H9 (cell line): ENCODE data around the gene BHLHE41. TPM values are rescaled to one million over a fixed set of nuclear protein-coding genes. Genes with fewer than 3 reads are reported as not detected.

ENCODE experiments used
- DNase-seq: peaks from one replicate; pipeline ENCODE4 v3.0.0-alpha.2; 2017
- H2AFZ ChIP-seq: one replicate; pipeline ENCODE4 v1.6.1; 2013; ENCODE audit warnings: mild to moderate bottlenecking, low read length, control low read depth, moderate library complexity
- H2AK5ac ChIP-seq: 2 replicates; pipeline ENCODE4 v1.6.1; 2013; ENCODE audit warnings: low read length, control low read depth, mixed read lengths; ENCODE audit not compliant: insufficient read length
- H2BK120ac ChIP-seq: one replicate; pipeline ENCODE4 v1.6.1; 2013; ENCODE audit warnings: low read depth, mild to moderate bottlenecking, low read length, control low read depth, inconsistent platforms; ENCODE audit not compliant: poor library complexity, severe bottlenecking
- H2BK12ac ChIP-seq: 2 replicates; pipeline ENCODE4 v1.6.1; 2013; ENCODE audit warnings: low read length, control low read depth, mixed read lengths, low read depth; ENCODE audit not compliant: insufficient read length
- H2BK15ac ChIP-seq: 2 replicates; pipeline ENCODE4 v1.6.1; 2013; ENCODE audit warnings: low read depth, low read length, control low read depth
- H2BK20ac ChIP-seq: one replicate; pipeline ENCODE4 v1.6.1; 2013; ENCODE audit warnings: low read depth, mild to moderate bottlenecking, low read length, control low read depth, inconsistent platforms; ENCODE audit not compliant: poor library complexity, severe bottlenecking
- H2BK5ac ChIP-seq: 2 replicates; pipeline ENCODE4 v1.6.1; 2013; ENCODE audit warnings: low read length, control low read depth, mixed read lengths; ENCODE audit not compliant: insufficient read length
- H3K14ac ChIP-seq: 2 replicates; pipeline ENCODE4 v1.6.1; 2013; ENCODE audit warnings: low read length, control low read depth; ENCODE audit not compliant: insufficient read depth
- H3K18ac ChIP-seq: 2 replicates; pipeline ENCODE4 v1.6.1; 2013; ENCODE audit warnings: low read depth, mild to moderate bottlenecking, mixed read lengths, low read length, control low read depth; ENCODE audit not compliant: insufficient read length
- H3K23ac ChIP-seq: 2 replicates; pipeline ENCODE4 v1.6.1; 2013; ENCODE audit warnings: low read length, control low read depth, mixed read lengths, low read depth; ENCODE audit not compliant: insufficient read length
- H3K23me2 ChIP-seq: 2 replicates; pipeline ENCODE4 v1.6.1; 2013; ENCODE audit warnings: low read depth, mild to moderate bottlenecking, mixed read lengths, low read length, control low read depth; ENCODE audit not compliant: insufficient read length, poor library complexity, severe bottlenecking
- H3K27ac ChIP-seq: 2 replicates; pipeline ENCODE4 v1.5.1; 2013; ENCODE audit warnings: low read length, control low read depth, mixed read lengths, low read depth; ENCODE audit not compliant: insufficient read length
- H3K27me3 ChIP-seq: 2 replicates; pipeline ENCODE4 v1.6.1; 2013; ENCODE audit warnings: low read length, control low read depth, inconsistent platforms; ENCODE audit not compliant: insufficient read depth
- H3K4ac ChIP-seq: 2 replicates; pipeline ENCODE4 v1.6.1; 2013; ENCODE audit warnings: low read depth, mild to moderate bottlenecking, control low read depth, inconsistent platforms, low read length, moderate library complexity
- H3K4me1 ChIP-seq: 2 replicates; pipeline ENCODE4 v1.6.1; 2013; ENCODE audit warnings: low read length, control low read depth, inconsistent platforms; ENCODE audit not compliant: insufficient read depth
- H3K4me2 ChIP-seq: 2 replicates; pipeline ENCODE4 v1.6.1; 2013; ENCODE audit warnings: low read length, control low read depth, mixed read lengths; ENCODE audit not compliant: insufficient read length, insufficient read depth
- H3K56ac ChIP-seq: 2 replicates; pipeline ENCODE4 v1.6.1; 2013; ENCODE audit warnings: low read depth, mild to moderate bottlenecking, mixed read lengths, low read length, control low read depth; ENCODE audit not compliant: insufficient read length
- H3K79me1 ChIP-seq: 2 replicates; pipeline ENCODE4 v1.6.1; 2013; ENCODE audit warnings: low read depth, mild to moderate bottlenecking, moderate library complexity, low read length, control low read depth, inconsistent platforms; ENCODE audit not compliant: insufficient read depth, poor library complexity, severe bottlenecking
- H3K79me2 ChIP-seq: 2 replicates; pipeline ENCODE4 v1.6.1; 2013; ENCODE audit warnings: low read length, control low read depth, inconsistent platforms; ENCODE audit not compliant: insufficient read depth
- H3K9ac ChIP-seq: 2 replicates; pipeline ENCODE4 v1.6.1; 2013; ENCODE audit warnings: low read length, control low read depth, mixed read lengths; ENCODE audit not compliant: insufficient read length; ENCODE audit errors: extremely low read depth
- H3K9me3 ChIP-seq: one replicate; pipeline ENCODE4 v1.6.1; 2013; ENCODE audit warnings: low read depth, low read length, inconsistent platforms; ENCODE audit not compliant: control insufficient read depth
- H3T11ph ChIP-seq: one replicate; pipeline ENCODE4 v1.6.1; 2013; ENCODE audit warnings: mild to moderate bottlenecking, low read length, control low read depth, inconsistent platforms
- H4K20me1 ChIP-seq: one replicate; pipeline ENCODE4 v1.6.1; 2013; ENCODE audit not compliant: control insufficient read depth, insufficient read length, insufficient read depth
- H4K5ac ChIP-seq: 2 replicates; pipeline ENCODE4 v1.6.1; 2013; ENCODE audit warnings: low read depth, mild to moderate bottlenecking, mixed read lengths, low read length, control low read depth; ENCODE audit not compliant: insufficient read length
- H4K8ac ChIP-seq: replicated peaks from 2 replicates; pipeline ENCODE4 v1.6.1; 2013; ENCODE audit warnings: low read length, control low read depth, mixed read lengths, low read depth; ENCODE audit not compliant: insufficient read length
- H4K91ac ChIP-seq: 2 replicates; pipeline ENCODE4 v1.6.1; 2013; ENCODE audit warnings: low read depth, mild to moderate bottlenecking, moderate library complexity, mixed read lengths, low read length, control low read depth; ENCODE audit not compliant: insufficient read length
- H3K27ac Mint-ChIP-seq, 3 experiments: 2 replicates in 2 of 3; 3 replicates in 1 of 3; pipeline ENCODE4 v1.8.0; 2020 to 2021; ENCODE audit warnings: mixed read lengths in 3 of 3, mild to moderate bottlenecking in 1 of 3, moderate library complexity in 1 of 3
- H3K27me3 Mint-ChIP-seq: 2 replicates; pipeline ENCODE4 v1.8.0; 2021; ENCODE audit warnings: low read depth, mild to moderate bottlenecking, moderate library complexity, mixed read lengths
- H3K36me3 Mint-ChIP-seq, 3 experiments: 2 replicates in 2 of 3; 3 replicates in 1 of 3; pipeline ENCODE4 v1.8.0; 2020 to 2021; ENCODE audit warnings: low read depth in 3 of 3, mixed read lengths in 3 of 3; ENCODE audit not compliant: insufficient read depth in 1 of 3
- H3K4me1 Mint-ChIP-seq, 2 experiments: 2 replicates each; pipeline ENCODE4 v1.8.0; 2020; ENCODE audit warnings: mixed read lengths in 2 of 2
- H3K4me3 Mint-ChIP-seq, 2 experiments: 2 replicates in 1 of 2; 3 replicates in 1 of 2; pipeline ENCODE4 v1.8.0; 2020 to 2021; ENCODE audit warnings: mild to moderate bottlenecking in 2 of 2, mixed read lengths in 2 of 2, moderate library complexity in 1 of 2
- H3K9me3 Mint-ChIP-seq, 2 experiments: 2 replicates in 1 of 2; 3 replicates in 1 of 2; pipeline ENCODE4 v1.8.0; 2020; ENCODE audit warnings: mild to moderate bottlenecking in 2 of 2, mixed read lengths in 2 of 2, moderate library complexity in 1 of 2
- CTCF ChIP-seq: fragments of 200-600 bp; sonication (generic); conservative IDR thresholded peaks from 3 replicates; pipeline ENCODE4 v1.8.0; 2021; ENCODE audit warnings: antibody characterized with exemption, mild to moderate bottlenecking
- total RNA-seq: library from RNA; stranded (reverse); gene quantifications from 2 replicates; pipeline ENCODE4 v1.2.1, GENCODE V29; 2021

Gene BHLHE41
- total RNA-seq, 1 experiment from 2014 or later, result 0.33 TPM

- DNase-seq, result no peak
- Histone ChIP-seq H2AK5ac (no peak overlapping the region), H2AFZ (no peak overlapping the region)
Observed at GRCh38 chr12:26134540-26134939, 9.7 kb upstream of the BHLHE41 start.

More at GRCh38 chr12:26134540-26134939, 9.7 kb upstream of the BHLHE41 start:
- Histone ChIP-seq H3K27ac (no peak overlapping the region), H3T11ph (no peak overlapping the region), H4K91ac (no peak overlapping the region), H3K4ac (no peak overlapping the region), H3K27me3 (no peaks in the 10 kb centered on the region), H3K79me2 (no peaks in the 10 kb centered on the region), H3K14ac (no peak overlapping the region), H2BK15ac (no peak overlapping the region), H2BK5ac (no peak overlapping the region), H3K4me1 (peaks cover 3% of the 10 kb centered on the region; the same call in 1 of the 2 replicates), H3K56ac (no peak overlapping the region), H3K9me3 (no peaks in the 10 kb centered on the region), H4K8ac (no peak overlapping the region), H2BK120ac (no peak overlapping the region), H3K79me1 (no peaks in the 10 kb centered on the region), H3K4me2 (no peak overlapping the region), H2BK20ac (no peak overlapping the region), H3K23me2 (no peaks in the 10 kb centered on the region), H3K23ac (no peak overlapping the region), H4K5ac (no peak overlapping the region), H3K9ac (no peak overlapping the region), H2BK12ac (no peak overlapping the region), H4K20me1 (no peaks in the 10 kb centered on the region), H3K18ac (no peak overlapping the region)
- TF ChIP-seq CTCF, result no peak
- H3K27ac Mint-ChIP-seq, result no peak overlapping the region
- no peaks in the 10 kb centered on the region for H3K9me3 Mint-ChIP-seq
- H3K4me3 Mint-ChIP-seq, result no peak overlapping the region
- H3K36me3 Mint-ChIP-seq, result no peaks in the 10 kb centered on the region
- peaks cover 53% of the 10 kb centered on the region for H3K27me3 Mint-ChIP-seq
- H3K4me1 Mint-ChIP-seq, result peaks cover 13 to 14% of the 10 kb centered on the region in 2 experiments
